Large intestine (tissue), 3 donors: ENCODE measurements around the gene CLDN9. TPM values are rescaled to one million over a fixed set of nuclear protein-coding genes. Genes with fewer than 3 reads are reported as not detected.

Source experiments
- DNase-seq, 2 donors: peaks; one replicate each; pipeline versions ENCODE4 v3.0.0 to v3.0.0-alpha.2; 2013
- H3K27ac ChIP-seq: one replicate; pipeline ENCODE4 v1.5.1; 2013; ENCODE audit warnings: low read length
- H3K27me3 ChIP-seq: 2 replicates; pipeline ENCODE4 v1.6.1; 2013; ENCODE audit warnings: low read length; ENCODE audit not compliant: control insufficient read depth, insufficient read depth
- H3K36me3 ChIP-seq: 2 replicates; pipeline ENCODE4 v1.6.1; 2013; ENCODE audit warnings: low read length; ENCODE audit not compliant: control insufficient read depth, insufficient read depth
- H3K4me1 ChIP-seq: one replicate; pipeline ENCODE4 v1.6.1; 2013; ENCODE audit warnings: low read length; ENCODE audit not compliant: control insufficient read depth, insufficient read depth
- H3K4me3 ChIP-seq: one replicate; pipeline ENCODE4 v1.5.1; 2013; ENCODE audit warnings: low read length
- H3K9me3 ChIP-seq: one replicate; pipeline ENCODE4 v1.6.1; 2013; ENCODE audit warnings: mild to moderate bottlenecking, low read depth, low read length, moderate library complexity; ENCODE audit not compliant: control insufficient read depth
- WGBS: methylation state at CpG from one replicate; pipeline ENCODE4 v1.1.5; 2013; ENCODE audit warnings: low lambda C conversion rate; ENCODE audit not compliant: insufficient coverage; 5-methylcytosine and 5-hydroxymethylcytosine counted together
- polyA plus RNA-seq: library from polyadenylated mRNA; unstranded; fragments of 120-200 nt; gene quantifications from one replicate; pipeline ENCODE4 v1.2.1, GENCODE V29; 2013

CLDN9 gene
- polyA plus RNA-seq, 1 donor, result 5.2 TPM

DNA sequence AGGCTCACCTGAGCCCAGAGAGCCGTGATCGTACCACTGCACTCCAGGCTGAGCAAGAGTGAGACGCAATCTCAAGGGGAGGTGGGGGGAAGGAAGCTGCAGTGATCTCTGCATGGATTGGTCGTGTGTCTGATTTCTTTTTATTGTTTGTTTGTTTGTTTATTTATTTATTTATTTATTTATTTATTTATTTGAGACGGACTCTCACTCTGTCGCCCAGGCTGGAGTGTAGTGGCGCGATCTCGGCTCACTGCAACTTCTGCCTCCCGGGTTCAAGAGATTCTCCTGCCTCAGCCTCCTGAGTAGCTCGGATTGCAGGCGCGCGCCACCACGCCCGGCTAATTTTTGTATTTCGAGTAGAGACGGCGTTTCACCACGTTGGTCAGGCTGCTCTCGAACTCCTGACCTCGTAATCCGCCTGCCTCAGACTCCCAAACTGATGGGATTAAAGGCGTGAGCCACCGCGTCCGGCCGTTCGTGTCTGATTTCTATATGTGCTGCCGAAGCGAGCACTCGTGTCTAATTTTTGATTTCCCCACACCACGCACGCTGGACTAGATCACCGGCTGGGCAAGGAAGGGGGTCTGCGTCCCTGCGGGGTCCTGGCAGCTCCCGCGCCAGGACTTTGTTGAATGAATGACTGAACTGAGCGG is 7.0 kb downstream of the CLDN9 start:
- Histone ChIP-seq H3K27me3 (peaks cover 15% of the 10 kb centered on the region), H3K4me1 (peaks cover 49% of the 10 kb centered on the region), H3K36me3 (peaks cover 2% of the 10 kb centered on the region), H3K9me3 (no peaks in the 10 kb centered on the region), H3K4me3 (peak overlapping the region; percentile 64), H3K27ac (no peak overlapping the region)
- DNase-seq, result no peak
- 60% methylated on average over 1 of the region's 40 CpGs for WGBS

DNA sequence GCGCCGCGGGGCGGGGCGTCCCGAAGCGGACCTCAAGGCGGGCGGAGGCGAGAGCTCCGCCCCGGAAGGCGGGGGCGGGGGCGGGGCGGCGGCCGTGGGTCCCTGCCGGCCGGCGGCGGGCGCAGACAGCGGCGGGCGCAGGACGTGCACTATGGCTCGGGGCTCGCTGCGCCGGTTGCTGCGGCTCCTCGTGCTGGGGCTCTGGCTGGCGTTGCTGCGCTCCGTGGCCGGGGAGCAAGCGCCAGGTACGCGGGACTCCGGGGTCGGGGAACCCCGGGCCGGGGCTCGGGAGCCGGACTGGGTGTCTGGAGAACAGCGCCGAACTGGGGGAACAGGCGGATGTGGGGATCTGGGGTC is 7.5 kb downstream of the CLDN9 start, which contains the start of gene TNFRSF12A:
Gene TNFRSF12A, plus strand, starts transcription at position 122 of the 357 bp plus-strand sequence. Its CDS starts 30 bp downstream, at position 152.
- H3K4me1 ChIP-seq, result peaks cover 50% of the 10 kb centered on the region
- no CpG with 5 or more reads among the region's 49 CpGs for WGBS
- H3K36me3 ChIP-seq, result peaks cover 2% of the 10 kb centered on the region
- peak within 1 kb of the TSS; percentile 97 for H3K27ac ChIP-seq
- peaks cover 15% of the 10 kb centered on the region for H3K27me3 ChIP-seq
- H3K4me3 ChIP-seq, result peak within 1 kb of the TSS; percentile 64
- peak; percentile 81 to 88 for DNase-seq
- H3K9me3 ChIP-seq, result no peaks in the 10 kb centered on the region

DNA sequence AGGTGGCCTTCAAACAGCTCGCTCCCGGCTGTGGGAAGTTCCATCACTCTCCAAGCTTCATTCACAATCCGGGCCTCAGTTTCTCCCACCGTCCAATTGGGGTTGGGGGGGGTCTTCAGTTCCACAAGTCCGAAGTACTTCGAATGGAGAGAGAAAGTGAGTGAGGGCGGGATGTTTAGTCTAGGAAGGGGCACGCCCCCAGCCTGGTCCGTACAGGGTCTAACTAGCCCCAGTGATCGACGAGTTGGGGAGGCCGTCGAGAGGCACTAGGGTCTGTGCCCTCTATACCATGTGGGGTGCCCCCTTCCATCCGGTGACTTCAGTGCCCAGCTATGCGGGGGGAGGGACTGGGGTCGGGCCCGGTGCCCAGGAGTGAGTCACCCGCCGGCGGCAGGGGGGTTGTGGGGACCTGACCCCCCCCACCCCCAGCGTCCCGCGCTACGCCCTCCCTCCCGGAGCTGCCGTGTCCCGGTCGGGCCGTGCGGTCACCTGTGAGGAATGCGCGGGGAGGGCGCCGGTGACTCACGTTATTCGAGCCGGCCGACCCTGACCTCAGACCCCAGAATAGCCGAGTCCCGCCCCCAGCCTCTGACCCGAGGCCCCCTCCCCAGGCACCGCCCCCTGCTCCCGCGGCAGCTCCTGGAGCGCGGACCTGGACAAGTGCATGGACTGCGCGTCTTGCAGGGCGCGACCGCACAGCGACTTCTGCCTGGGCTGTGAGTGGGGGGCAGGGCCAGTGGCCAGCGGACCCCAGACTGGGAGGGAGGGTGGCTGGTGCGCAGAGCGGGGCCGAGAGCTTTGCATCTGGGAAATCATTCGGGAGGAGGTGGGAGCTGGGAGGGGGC is 8.1 kb downstream of the CLDN9 start:
- Histone ChIP-seq H3K27me3 (peaks cover 15% of the 10 kb centered on the region), H3K4me1 (peaks cover 52% of the 10 kb centered on the region), H3K36me3 (peaks cover 7% of the 10 kb centered on the region), H3K4me3 (peak overlapping the region; percentile 64), H3K9me3 (no peaks in the 10 kb centered on the region), H3K27ac (peak overlapping the region; percentile 97)
- WGBS, result no CpG with 5 or more reads among the region's 57 CpGs
- peak; percentile 70 to 86 for DNase-seq

DNA sequence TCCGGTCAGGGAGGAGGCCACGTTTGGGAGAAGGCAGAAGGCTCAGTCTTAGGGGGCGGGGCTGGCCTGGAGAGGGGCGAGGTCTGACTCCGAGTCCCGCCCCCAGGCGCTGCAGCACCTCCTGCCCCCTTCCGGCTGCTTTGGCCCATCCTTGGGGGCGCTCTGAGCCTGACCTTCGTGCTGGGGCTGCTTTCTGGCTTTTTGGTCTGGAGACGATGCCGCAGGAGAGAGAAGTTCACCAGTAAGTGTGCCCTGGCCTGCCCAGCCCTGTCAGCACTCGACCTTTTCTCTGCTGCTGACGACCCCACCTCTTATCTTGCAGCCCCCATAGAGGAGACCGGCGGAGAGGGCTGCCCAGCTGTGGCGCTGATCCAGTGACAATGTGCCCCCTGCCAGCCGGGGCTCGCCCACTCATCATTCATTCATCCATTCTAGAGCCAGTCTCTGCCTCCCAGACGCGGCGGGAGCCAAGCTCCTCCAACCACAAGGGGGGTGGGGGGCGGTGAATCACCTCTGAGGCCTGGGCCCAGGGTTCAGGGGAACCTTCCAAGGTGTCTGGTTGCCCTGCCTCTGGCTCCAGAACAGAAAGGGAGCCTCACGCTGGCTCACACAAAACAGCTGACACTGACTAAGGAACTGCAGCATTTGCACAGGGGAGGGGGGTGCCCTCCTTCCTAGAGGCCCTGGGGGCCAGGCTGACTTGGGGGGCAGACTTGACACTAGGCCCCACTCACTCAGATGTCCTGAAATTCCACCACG is 8.9 kb downstream of the CLDN9 start:
- Histone ChIP-seq H3K27me3 (peaks cover 15% of the 10 kb centered on the region), H3K9me3 (no peaks in the 10 kb centered on the region), H3K4me3 (peak overlapping the region; percentile 64), H3K36me3 (peaks cover 15% of the 10 kb centered on the region), H3K4me1 (peaks cover 52% of the 10 kb centered on the region), H3K27ac (peak overlapping the region; percentile 97)
- no CpG with 5 or more reads among the region's 25 CpGs for WGBS
- peak; percentile 78 to 83 for DNase-seq

DNA sequence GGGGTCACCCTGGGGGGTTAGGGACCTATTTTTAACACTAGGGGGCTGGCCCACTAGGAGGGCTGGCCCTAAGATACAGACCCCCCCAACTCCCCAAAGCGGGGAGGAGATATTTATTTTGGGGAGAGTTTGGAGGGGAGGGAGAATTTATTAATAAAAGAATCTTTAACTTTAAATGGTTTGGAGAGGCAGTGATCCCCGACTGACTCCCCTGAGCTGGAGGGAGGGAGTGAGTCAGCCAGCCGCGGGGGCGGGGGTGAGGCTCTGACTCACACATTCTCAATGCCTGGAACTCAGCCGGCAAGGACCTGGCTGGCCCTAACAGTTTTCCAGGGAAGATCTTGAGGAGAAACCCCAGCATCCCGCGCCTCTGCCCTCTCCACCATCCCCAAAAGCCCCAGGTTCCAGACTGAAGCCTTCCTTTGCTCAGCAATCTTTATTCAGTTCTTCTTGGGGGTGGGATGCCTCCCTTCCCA is 9.5 kb downstream of the CLDN9 start:
- H3K4me3 ChIP-seq, result peak overlapping the region; percentile 64
- DNase-seq, result peak; percentile 83 to 84
- peaks cover 21% of the 10 kb centered on the region for H3K36me3 ChIP-seq
- WGBS, result 33% methylated on average over 2 of the region's 8 CpGs
- peaks cover 50% of the 10 kb centered on the region for H3K4me1 ChIP-seq
- H3K27ac ChIP-seq, result peak overlapping the region; percentile 97
- H3K9me3 ChIP-seq, result peaks cover 2% of the 10 kb centered on the region
- peaks cover 14% of the 10 kb centered on the region for H3K27me3 ChIP-seq

DNA sequence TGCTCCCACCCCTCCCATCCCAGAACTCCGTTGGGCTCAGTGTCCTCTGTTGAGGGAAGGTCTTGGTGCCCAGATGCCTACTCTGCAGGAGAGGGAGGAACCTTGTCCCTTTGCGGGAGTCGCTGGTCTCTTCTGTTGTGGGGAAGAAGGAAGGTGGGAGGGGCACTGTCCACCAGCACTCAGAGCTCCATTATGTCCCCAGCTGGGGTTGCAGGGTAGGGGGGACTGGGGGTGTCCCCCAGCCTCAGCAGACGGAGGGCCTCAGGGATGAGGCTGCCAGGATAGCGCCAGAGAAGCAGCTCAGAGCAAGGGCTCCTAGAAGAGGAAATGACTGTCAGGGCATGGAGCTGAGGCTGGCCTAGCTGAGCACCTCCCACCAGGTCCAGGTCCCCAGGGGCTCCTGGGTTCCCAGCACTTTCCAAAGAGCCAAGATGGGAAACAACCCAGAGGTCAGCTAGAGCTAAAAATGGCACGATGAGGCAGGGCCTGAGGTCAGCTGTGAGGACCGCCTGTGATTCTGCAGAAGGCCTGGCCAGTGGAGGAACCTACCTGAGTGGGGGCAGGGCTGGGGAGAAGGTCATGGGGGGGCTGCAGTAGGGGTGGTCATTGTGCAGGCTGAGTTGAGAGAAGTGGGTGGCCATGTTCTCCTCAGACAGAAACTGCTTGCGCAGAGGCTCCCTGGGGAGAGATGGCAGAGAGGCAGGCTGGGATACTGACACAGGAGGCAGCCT is 10.1 kb downstream of the CLDN9 start:
- Histone ChIP-seq H3K4me3 (peak overlapping the region; percentile 64), H3K27ac (peak overlapping the region; percentile 97), H3K9me3 (peaks cover 3% of the 10 kb centered on the region), H3K4me1 (peaks cover 47% of the 10 kb centered on the region), H3K27me3 (peaks cover 9% of the 10 kb centered on the region), H3K36me3 (peaks cover 27% of the 10 kb centered on the region)
- WGBS, result 0% methylated on average over 1 of the region's 8 CpGs
- no peak for DNase-seq

DNA sequence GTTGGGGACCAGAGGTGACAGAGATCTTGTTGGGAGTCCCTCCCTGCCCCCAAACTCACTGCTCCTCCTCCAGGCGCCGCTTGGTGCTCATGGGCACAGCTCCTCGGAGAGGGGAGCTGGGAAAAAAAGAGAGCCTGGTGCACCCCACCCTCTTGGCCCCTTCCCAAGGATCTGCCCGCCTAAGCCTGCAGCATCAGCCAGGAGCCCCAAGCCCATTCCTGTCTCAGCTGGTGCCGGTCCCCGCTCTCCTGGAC is 10.6 kb downstream of the CLDN9 start:
- DNase-seq, result no peak
- H3K4me1 ChIP-seq, result peaks cover 43% of the 10 kb centered on the region
- WGBS, result no CpG with 5 or more reads among the region's 6 CpGs

DNA sequence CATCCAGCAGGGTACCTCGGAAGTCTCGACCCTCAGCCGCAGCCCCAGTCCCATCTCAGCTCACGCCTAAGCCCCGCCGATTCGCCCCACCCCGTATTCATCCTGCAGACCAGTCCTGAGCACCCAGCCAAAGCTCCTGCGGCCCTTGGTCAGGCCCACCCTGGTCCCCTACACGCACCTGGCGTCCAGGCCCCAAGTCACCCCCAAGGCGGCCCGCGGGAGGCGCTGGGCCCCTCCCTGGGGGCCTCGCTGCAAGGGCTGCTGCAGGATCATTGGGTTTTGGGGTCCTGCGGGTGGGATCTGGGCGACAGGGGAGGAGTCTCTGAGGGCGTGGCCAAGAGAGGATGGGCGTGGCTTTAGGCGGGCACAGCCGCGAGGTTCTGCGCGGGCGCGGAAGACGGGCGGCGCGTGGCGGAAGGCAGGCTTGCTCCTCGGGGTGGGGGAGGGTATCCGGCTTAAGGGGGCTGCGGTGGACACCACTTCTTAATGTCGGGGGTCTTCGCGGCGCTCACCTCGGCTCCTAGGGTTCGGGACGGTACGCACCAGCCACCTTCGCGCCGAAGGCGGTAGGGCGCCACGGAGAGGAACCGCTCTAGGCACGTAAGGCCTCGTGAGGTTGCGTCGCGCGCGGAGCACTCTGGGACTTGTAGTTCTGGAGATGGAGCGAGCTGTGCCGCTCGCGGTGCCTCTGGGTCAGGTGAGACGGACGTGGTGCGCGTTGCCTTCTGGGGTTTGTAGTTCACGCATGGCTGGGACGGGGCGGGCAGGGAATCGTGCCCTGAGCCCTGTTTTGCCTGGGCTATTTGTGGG is 11.2 kb downstream of the CLDN9 start, which contains the start of the genes HCFC1R1 and THOC6:
Gene HCFC1R1, minus strand, starts transcription at position 274 of the 810 bp plus-strand sequence. Its CDS starts 1 bp downstream, at position 273.
Gene THOC6, plus strand, starts transcription at position 367 of the 810 bp plus-strand sequence. Its CDS starts 292 bp downstream, at position 659.
- peaks cover 42% of the 10 kb centered on the region for H3K4me1 ChIP-seq
- peak within 1 kb of the TSS; percentile 64 for H3K4me3 ChIP-seq
- WGBS, result no CpG with 5 or more reads among the region's 69 CpGs
- H3K9me3 ChIP-seq, result peaks cover 3% of the 10 kb centered on the region
- H3K36me3 ChIP-seq, result peaks cover 27% of the 10 kb centered on the region
- peak within 1 kb of the TSS; percentile 97 for H3K27ac ChIP-seq
- peak; percentile 98 to 99 for DNase-seq
- peaks cover 4% of the 10 kb centered on the region for H3K27me3 ChIP-seq

More for the DNA sequence above, 10.6 kb downstream of the CLDN9 start:
- Histone ChIP-seq H3K36me3 (peaks cover 27% of the 10 kb centered on the region), H3K27me3 (peaks cover 4% of the 10 kb centered on the region), H3K27ac (peak overlapping the region; percentile 97), H3K9me3 (peaks cover 3% of the 10 kb centered on the region), H3K4me3 (peak overlapping the region; percentile 64)
